SK-N-SH treated with all-trans-retinoic acid at 6 μM for 48 hours (cell line): ENCODE data around the gene TNS1.

ENCODE experiments used
- ATAC-seq: fragments of 200-7000 bp; cut with Tn5 transposase; 3 replicates; pipeline ENCODE4 v1.9.1; 2020; ENCODE audit warnings: mild to moderate bottlenecking, moderate library complexity
- BACH2 ChIP-seq: fragments of 250-450 bp; sonication (Bioruptor Pico); IDR thresholded peaks from 2 replicates; pipeline ENCODE4 v1.9.0; 2021; ENCODE audit warnings: mild to moderate bottlenecking, borderline replicate concordance
- GLIS3 ChIP-seq: fragments of 250-450 bp; sonication (Bioruptor Pico); IDR thresholded peaks from 2 replicates; pipeline ENCODE4 v1.5.0; 2020; ENCODE audit warnings: mild to moderate bottlenecking, moderate library complexity
- RARB ChIP-seq: fragments of 250-450 bp; sonication (Bioruptor Pico); IDR thresholded peaks from 2 replicates; pipeline ENCODE4 v1.8.0; 2021; ENCODE audit warnings: mild to moderate bottlenecking, moderate library complexity
- TCF4 ChIP-seq: fragments of 250-450 bp; sonication (Bioruptor Pico); IDR thresholded peaks from 2 replicates; pipeline ENCODE4 v1.8.0; 2021; ENCODE audit warnings: mild to moderate bottlenecking, moderate library complexity, borderline replicate concordance
- TOX ChIP-seq: fragments of 250-450 bp; sonication (Bioruptor Pico); IDR thresholded peaks from 2 replicates; pipeline ENCODE4 v1.8.0; 2021; ENCODE audit warnings: mild to moderate bottlenecking, moderate library complexity, borderline replicate concordance
- ZC3H10 ChIP-seq: fragments of 250-450 bp; sonication (Bioruptor Pico); IDR thresholded peaks from 2 replicates; pipeline ENCODE4 v1.5.1; 2021; ENCODE audit warnings: mild to moderate bottlenecking, moderate library complexity
- ZFP3 ChIP-seq: fragments of 250-450 bp; sonication (Bioruptor Pico); IDR thresholded peaks from 2 replicates; pipeline ENCODE4 v1.5.0; 2020; ENCODE audit warnings: mild to moderate bottlenecking, moderate library complexity
- ZFP30 ChIP-seq: fragments of 450-650 bp; formaldehyde crosslinking; IDR thresholded peaks from 2 replicates; pipeline ENCODE4 v1.5.0; 2022; ENCODE audit warnings: mild to moderate bottlenecking, moderate library complexity
- ZNF70 ChIP-seq: fragments of 450-650 bp; formaldehyde crosslinking; IDR thresholded peaks from 2 replicates; pipeline ENCODE4 v1.5.0; 2020; ENCODE audit warnings: mild to moderate bottlenecking, moderate library complexity
- ZNF8 ChIP-seq: fragments of 450-650 bp; formaldehyde crosslinking; IDR thresholded peaks from 2 replicates; pipeline ENCODE4 v1.5.0; 2020; ENCODE audit warnings: mild to moderate bottlenecking, moderate library complexity
- TF ChIP-seq, protein P1 (sequence below): fragments of 250-450 bp; sonication (Bioruptor Pico); IDR thresholded peaks from 2 replicates; pipeline ENCODE4 v1.5.1; 2020; ENCODE audit warnings: low read depth, mild to moderate bottlenecking, moderate library complexity
- TF ChIP-seq, protein P2 (sequence below): fragments of 250-450 bp; sonication (Bioruptor Pico); IDR thresholded peaks from 2 replicates; pipeline ENCODE4 v1.5.1; 2021; ENCODE audit warnings: mild to moderate bottlenecking, moderate library complexity
- TF ChIP-seq, protein P3 (sequence below): fragments of 250-450 bp; sonication (Bioruptor Pico); IDR thresholded peaks from 2 replicates; pipeline ENCODE4 v1.8.0; 2020; ENCODE audit warnings: mild to moderate bottlenecking, moderate library complexity, borderline replicate concordance
- TF ChIP-seq, protein P4 (sequence below): fragments of 250-450 bp; sonication (Bioruptor Pico); IDR thresholded peaks from 2 replicates; pipeline ENCODE4 v1.5.0; 2020; ENCODE audit warnings: mild to moderate bottlenecking, moderate library complexity

TNS1 gene

DNA sequence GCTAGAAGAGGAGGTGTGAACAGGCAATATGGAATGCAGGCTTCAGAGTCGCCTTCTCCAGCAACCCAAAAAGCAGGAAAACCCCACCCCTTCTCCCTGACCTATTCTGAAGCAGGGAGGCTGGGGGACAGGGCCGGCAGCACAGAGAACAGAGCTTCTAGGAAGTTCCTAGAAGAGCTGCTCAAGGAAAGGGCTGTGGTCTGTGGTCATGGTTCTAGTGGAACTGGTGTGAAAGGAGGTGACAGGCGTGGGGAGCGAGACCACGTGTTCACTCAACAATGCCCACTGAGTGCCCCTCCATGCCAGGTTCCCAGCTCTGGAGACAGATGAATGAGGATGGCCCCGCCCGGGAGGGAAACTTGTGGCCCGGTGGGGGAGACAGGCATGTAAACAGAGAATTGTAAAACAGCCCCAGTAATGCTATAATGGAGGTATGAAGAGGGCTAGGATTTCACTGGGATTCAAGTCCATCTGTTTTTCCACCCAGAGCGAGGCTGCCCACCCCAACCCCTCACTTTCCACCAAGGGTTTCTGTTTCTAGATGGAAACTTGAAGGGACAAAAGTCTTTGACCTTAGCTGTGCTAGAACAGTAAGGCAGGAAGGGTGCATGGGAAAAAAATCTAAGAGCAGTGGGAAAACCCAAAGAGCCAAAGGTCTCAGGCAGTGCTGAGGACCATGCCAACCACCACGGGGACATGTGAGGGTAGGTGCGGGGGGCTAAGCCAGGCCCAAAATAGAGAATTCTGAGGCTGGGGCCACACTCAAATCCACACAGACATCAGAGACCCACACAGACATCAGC lies 71.8 kb downstream of the TNS1 start:
- ATAC-seq, result no peak

DNA sequence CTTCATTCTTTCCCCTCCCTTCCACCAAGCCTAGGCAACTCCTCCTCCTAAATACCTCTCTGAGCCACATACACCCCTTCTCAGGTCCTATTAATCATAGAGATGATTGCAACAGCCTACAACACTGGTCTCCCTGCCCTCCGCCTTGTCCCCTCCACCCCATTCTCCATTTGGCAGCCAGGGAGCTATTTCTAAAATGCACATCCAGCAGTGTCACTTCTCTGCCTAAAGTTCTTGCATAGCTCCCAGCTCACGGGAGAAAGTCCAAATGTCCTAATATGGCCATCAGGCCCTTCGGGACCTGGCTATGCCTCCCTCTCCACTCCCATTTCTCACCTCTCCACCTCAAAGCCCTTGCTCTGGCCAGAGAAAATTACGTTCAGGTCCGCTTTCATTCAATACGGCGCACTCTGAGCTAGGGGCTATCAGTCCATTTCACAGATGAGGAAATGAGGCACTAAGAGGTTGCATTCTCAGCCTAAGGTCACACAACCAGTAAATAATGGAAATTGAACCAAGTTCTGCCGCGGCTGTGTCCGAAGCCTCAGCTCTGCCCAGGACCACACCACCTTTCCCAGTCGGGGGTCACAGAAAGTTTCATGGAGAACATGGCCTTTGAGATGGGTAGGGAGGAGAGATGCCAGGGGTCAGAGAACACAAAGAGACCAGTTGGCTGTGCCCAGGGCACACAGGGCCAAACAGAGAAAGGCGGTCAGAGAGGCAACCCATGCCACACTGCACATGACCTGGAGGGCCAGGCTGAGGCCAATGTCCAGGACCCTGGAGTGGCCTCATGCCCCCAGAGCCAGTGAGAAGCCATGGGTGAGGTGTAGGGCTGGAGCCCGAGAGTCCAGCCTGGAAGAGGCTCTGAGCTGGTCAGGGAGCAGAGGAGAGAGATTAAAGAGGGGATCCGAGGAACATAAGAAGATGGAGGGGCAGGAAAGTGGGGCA lies 72.8 kb downstream of the TNS1 start:
- TF ChIP-seq, protein P1, sequence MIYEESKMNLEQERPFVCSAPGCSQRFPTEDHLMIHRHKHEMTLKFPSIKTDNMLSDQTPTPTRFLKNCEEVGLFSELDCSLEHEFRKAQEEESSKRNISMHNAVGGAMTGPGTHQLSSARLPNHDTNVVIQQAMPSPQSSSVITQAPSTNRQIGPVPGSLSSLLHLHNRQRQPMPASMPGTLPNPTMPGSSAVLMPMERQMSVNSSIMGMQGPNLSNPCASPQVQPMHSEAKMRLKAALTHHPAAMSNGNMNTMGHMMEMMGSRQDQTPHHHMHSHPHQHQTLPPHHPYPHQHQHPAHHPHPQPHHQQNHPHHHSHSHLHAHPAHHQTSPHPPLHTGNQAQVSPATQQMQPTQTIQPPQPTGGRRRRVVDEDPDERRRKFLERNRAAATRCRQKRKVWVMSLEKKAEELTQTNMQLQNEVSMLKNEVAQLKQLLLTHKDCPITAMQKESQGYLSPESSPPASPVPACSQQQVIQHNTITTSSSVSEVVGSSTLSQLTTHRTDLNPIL (CRISPR knock-in tag), result no peak
- TF ChIP-seq, protein P2, sequence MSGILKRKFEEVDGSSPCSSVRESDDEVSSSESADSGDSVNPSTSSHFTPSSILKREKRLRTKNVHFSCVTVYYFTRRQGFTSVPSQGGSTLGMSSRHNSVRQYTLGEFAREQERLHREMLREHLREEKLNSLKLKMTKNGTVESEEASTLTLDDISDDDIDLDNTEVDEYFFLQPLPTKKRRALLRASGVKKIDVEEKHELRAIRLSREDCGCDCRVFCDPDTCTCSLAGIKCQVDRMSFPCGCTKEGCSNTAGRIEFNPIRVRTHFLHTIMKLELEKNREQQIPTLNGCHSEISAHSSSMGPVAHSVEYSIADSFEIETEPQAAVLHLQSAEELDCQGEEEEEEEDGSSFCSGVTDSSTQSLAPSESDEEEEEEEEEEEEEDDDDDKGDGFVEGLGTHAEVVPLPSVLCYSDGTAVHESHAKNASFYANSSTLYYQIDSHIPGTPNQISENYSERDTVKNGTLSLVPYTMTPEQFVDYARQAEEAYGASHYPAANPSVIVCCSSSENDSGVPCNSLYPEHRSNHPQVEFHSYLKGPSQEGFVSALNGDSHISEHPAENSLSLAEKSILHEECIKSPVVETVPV (CRISPR knock-in tag), result no peak
- TF ChIP-seq TOX (CRISPR knock-in tag), result no peak
- TF ChIP-seq ZFP30, result no peak
- TF ChIP-seq GLIS3 (CRISPR knock-in tag), result no peak
- TF ChIP-seq TCF4 (CRISPR knock-in tag), result no peak
- no peak for TF ChIP-seq ZFP3
- TF ChIP-seq, protein P3, sequence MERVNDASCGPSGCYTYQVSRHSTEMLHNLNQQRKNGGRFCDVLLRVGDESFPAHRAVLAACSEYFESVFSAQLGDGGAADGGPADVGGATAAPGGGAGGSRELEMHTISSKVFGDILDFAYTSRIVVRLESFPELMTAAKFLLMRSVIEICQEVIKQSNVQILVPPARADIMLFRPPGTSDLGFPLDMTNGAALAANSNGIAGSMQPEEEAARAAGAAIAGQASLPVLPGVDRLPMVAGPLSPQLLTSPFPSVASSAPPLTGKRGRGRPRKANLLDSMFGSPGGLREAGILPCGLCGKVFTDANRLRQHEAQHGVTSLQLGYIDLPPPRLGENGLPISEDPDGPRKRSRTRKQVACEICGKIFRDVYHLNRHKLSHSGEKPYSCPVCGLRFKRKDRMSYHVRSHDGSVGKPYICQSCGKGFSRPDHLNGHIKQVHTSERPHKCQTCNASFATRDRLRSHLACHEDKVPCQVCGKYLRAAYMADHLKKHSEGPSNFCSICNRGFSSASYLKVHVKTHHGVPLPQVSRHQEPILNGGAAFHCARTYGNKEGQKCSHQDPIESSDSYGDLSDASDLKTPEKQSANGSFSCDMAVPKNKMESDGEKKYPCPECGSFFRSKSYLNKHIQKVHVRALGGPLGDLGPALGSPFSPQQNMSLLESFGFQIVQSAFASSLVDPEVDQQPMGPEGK (CRISPR knock-in tag), result no peak
- TF ChIP-seq ZNF70, result no peak
- no peak for ATAC-seq

More for the DNA sequence above, 71.8 kb downstream of the TNS1 start:
- no peak for TF ChIP-seq TOX (CRISPR knock-in tag)
- no peak for TF ChIP-seq BACH2 (CRISPR knock-in tag)
- no peak for TF ChIP-seq RARB (CRISPR knock-in tag)
- no peak for TF ChIP-seq ZC3H10 (CRISPR knock-in tag)
- TF ChIP-seq ZFP3, result no peak
- TF ChIP-seq, protein P2 (CRISPR knock-in tag), result no peak
- no peak for TF ChIP-seq GLIS3 (CRISPR knock-in tag)

DNA sequence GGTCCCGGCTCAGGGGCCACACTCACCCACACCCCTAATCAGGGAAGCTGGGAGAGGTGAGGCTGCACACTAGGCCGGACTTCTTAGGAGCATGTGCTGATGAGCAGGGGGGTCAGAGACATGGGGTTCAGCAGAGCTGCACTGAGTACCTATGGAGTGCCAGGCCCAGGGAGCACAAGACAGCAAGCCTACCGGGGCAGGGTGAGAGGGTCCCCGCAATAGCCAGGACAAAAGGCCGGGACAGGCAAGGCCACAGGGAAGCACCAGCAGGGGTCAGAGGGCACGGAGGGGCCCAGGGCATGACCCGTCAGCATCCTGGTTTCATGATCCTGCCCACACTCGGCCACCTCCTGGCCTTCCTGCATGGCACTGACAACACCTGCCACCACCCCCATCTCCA lies 73.5 kb downstream of the TNS1 start:
- no peak for ATAC-seq
- TF ChIP-seq, protein P3 (CRISPR knock-in tag), result no peak
- no peak for TF ChIP-seq ZNF8 (CRISPR knock-in tag)

DNA sequence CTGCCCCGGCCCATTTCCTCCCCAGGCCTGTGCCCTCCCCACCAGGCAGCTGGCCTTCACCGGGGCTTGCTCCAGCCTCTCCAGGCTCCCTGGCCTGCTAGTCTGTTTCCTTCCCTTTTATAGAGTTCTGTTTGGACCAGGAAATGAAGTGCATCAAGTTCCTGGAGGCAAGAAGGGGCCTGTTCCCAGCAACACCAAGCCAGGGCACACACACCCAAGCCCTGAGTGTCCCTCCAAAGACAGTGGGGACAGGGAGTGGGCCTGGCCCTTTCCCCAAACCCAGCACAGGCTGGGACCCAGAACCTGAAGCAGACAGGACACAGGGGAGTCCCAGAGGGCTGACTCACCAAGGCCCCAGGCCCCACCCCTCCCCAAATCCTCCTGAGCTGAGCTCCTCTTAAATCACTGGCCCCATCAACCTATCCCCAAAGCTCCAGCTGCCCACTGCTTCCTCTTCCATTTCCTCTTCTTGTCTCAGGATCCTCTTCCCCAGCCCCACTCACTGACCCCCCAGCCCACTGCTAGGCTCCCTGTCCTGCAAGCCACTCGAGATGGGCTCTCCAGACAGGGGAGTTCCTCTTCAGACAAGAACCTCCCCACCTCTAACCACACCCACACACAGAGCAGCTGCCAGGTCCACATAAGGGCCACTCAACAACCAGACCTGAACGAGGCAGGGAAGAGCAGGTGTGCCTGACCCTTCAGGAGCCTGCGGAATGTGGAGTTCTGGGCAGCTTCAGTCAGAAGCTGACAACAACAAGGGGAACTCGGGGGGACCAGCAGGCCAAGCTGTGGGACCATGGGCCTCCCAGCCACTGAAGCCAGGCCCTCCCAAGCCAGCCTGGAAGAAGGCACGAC lies 74.2 kb downstream of the TNS1 start:
- ATAC-seq, result no peak; the same call in 2 of the 3 replicates
- TF ChIP-seq RARB (CRISPR knock-in tag), result no peak
- no peak for TF ChIP-seq TOX (CRISPR knock-in tag)
- TF ChIP-seq, protein P4, sequence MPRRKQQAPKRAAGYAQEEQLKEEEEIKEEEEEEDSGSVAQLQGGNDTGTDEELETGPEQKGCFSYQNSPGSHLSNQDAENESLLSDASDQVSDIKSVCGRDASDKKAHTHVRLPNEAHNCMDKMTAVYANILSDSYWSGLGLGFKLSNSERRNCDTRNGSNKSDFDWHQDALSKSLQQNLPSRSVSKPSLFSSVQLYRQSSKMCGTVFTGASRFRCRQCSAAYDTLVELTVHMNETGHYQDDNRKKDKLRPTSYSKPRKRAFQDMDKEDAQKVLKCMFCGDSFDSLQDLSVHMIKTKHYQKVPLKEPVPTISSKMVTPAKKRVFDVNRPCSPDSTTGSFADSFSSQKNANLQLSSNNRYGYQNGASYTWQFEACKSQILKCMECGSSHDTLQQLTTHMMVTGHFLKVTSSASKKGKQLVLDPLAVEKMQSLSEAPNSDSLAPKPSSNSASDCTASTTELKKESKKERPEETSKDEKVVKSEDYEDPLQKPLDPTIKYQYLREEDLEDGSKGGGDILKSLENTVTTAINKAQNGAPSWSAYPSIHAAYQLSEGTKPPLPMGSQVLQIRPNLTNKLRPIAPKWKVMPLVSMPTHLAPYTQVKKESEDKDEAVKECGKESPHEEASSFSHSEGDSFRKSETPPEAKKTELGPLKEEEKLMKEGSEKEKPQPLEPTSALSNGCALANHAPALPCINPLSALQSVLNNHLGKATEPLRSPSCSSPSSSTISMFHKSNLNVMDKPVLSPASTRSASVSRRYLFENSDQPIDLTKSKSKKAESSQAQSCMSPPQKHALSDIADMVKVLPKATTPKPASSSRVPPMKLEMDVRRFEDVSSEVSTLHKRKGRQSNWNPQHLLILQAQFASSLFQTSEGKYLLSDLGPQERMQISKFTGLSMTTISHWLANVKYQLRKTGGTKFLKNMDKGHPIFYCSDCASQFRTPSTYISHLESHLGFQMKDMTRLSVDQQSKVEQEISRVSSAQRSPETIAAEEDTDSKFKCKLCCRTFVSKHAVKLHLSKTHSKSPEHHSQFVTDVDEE (CRISPR knock-in tag), result no peak
